ENCODE data around the gene TNNI2.
"Not testable (repeated sequence)": the region's sequence is repeated elsewhere in the genome, so short reads cannot be mapped to it uniquely, and the experiment has no call there.

DNA sequence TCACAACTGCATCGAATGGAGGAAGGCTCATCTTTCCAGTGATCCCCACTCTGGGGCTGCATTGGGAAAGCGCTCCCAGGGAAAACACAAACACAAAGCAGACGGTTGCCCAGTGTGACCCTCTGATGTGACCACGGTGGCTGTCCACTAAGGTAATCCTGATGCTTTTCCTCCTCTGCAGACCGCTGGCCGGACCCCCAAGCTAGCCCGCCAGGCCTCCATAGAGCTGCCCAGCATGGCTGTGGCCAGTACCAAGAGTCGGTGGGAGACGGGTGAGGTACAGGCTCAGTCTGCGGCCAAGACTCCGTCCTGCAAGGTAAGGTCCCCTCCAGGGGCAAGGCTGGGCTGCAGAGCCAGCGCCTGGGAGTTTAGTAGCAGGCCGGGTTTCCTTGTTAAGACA lies 47.8 kb downstream of the TNNI2 start:
- TF ChIP-seq, protein P1, sequence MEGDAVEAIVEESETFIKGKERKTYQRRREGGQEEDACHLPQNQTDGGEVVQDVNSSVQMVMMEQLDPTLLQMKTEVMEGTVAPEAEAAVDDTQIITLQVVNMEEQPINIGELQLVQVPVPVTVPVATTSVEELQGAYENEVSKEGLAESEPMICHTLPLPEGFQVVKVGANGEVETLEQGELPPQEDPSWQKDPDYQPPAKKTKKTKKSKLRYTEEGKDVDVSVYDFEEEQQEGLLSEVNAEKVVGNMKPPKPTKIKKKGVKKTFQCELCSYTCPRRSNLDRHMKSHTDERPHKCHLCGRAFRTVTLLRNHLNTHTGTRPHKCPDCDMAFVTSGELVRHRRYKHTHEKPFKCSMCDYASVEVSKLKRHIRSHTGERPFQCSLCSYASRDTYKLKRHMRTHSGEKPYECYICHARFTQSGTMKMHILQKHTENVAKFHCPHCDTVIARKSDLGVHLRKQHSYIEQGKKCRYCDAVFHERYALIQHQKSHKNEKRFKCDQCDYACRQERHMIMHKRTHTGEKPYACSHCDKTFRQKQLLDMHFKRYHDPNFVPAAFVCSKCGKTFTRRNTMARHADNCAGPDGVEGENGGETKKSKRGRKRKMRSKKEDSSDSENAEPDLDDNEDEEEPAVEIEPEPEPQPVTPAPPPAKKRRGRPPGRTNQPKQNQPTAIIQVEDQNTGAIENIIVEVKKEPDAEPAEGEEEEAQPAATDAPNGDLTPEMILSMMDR (conservative IDR thresholded peaks at IDR 0.05) = not testable (repeated sequence)
- TF ChIP-seq EZH2 (IDR thresholded peaks at IDR 0.05; ENCODE audit: low read depth) = not testable (repeated sequence)

Measured in PC-9 (cell line).